ENCODE measurements around the gene PTPN12. TPM values are rescaled to one million over a fixed set of nuclear protein-coding genes. Genes with fewer than 3 reads are reported as not detected.
"Not testable (repeated sequence)": the region's sequence is repeated elsewhere in the genome, so short reads cannot be mapped to it uniquely, and the experiment has no call there.

PTPN12 gene
- total RNA-seq (34.9 TPM), polyA plus RNA-seq (ENCODE audit: insufficient read depth in 1 of 8, insufficient read length in 8 of 8, low replicate concordance in 1 of 8) (10 to 100 TPM; 44.9 to 61.3 (median 47.3) TPM)
- long read RNA-seq, donor 1, partial matches to known transcripts = 0 of 3 reads
- long read RNA-seq, donor 1, other reads (novel, unspliced or antisense) = 0 of 3 reads
- long read RNA-seq, donor 2 = 0 reads
- long read RNA-seq, donor 3, partial matches to known transcripts = 30 of 34 reads
- long read RNA-seq, donor 3, other reads (novel, unspliced or antisense) = 0 of 34 reads
- long read RNA-seq, donor 4 = 0 reads
- long read RNA-seq, donor 5, partial matches to known transcripts = 59 of 65 reads
- long read RNA-seq, donor 5, other reads (novel, unspliced or antisense) = 0 of 65 reads
- long read RNA-seq, donor 6, partial matches to known transcripts = 0 of 3 reads
- long read RNA-seq, donor 6, other reads (novel, unspliced or antisense) = 0 of 3 reads
- long read RNA-seq, donor 7, partial matches to known transcripts = 52 of 54 reads
- long read RNA-seq, donor 7, other reads (novel, unspliced or antisense) = 0 of 54 reads
- long read RNA-seq, donor 8, partial matches to known transcripts = 5 of 6 reads
- long read RNA-seq, donor 8, other reads (novel, unspliced or antisense) = 0 of 6 reads
- long read RNA-seq, donor 9, partial matches to known transcripts = 7 of 8 reads
- long read RNA-seq, donor 9, other reads (novel, unspliced or antisense) = 0 of 8 reads
- long read RNA-seq, donor 10, partial matches to known transcripts = 52 of 54 reads
- long read RNA-seq, donor 10, other reads (novel, unspliced or antisense) = 0 of 54 reads
- long read RNA-seq, donor 11, partial matches to known transcripts = 0 of 1 reads
- long read RNA-seq, donor 11, other reads (novel, unspliced or antisense) = 0 of 1 reads

DNA sequence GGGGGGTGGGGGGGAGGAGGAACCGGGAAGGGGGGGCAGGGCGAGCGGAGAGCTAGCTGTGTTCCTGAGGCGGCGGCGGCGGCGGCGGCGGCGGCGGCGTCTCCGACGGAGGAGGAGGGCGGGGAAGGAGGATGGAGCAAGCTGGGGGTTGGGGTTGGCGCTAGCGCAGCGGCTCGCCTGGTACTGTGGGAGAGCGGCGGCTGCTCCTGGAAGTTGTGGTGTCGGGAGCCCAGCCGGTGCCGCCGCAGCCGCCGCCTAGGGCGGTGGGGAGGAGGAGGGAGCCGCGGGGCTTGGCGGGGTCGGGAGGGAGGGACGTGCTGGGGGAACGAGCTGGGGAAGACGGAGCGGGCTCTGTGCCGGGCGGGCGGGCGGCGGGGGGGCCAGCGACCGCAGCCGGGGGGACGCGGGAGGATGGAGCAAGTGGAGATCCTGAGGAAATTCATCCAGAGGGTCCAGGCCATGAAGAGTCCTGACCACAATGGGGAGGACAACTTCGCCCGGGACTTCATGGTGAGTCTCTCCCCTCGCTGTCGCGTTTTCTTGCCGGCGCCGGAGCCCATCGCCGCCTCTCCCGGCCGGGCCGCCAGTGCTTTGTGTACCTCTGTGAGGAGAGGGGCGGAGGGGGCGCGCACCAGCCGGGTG lies at the start of gene PTPN12:
Gene PTPN12, plus strand, starts transcription at position 160 of the 642 bp plus-strand sequence. Its CDS starts 252 bp downstream, at position 412.
- DNase-seq = no peak
- peaks cover 10% of the 10 kb centered on the region for H3K4me1 ChIP-seq (ENCODE audit: control insufficient read depth, insufficient read depth, low read length)
- H3K9me3 ChIP-seq (replicated peaks; ENCODE audit: control insufficient read depth, low read depth, low read length) = no peaks in the 10 kb centered on the region
- H3K27me3 ChIP-seq (ENCODE audit: control insufficient read depth, insufficient read depth, low read length) = no peaks in the 10 kb centered on the region
- no peaks in the 10 kb centered on the region for H3K36me3 ChIP-seq (ENCODE audit: control insufficient read depth, insufficient read depth, low read length)
- peak within 1 kb of the TSS; percentile 98 for H3K27ac ChIP-seq (ENCODE audit: low read length)
- WGBS (ENCODE audit: insufficient coverage) = under 1% methylated on average over 42 of the region's 64 CpGs
- H3K4me3 ChIP-seq (ENCODE audit: low read length) = peak within 1 kb of the TSS; percentile 94

DNA sequence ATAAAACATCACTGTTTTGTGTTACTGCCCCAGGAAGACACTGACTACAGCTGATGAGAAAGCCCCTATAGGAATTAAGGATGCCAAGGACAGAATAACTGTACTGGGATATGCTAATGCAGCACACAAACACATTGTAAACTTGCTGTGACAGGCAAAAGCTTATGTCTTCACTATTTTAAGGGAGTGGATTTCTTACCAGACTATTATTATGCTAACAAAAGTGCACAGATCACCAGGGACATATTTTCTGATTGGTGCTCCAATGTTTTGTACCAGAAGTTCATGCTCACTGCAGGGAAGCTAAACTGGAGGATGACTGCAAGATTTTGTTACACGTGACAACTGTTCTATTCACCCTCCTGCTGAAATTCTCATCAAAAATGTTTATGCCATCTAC lies 48.1 kb upstream of the PTPN12 start:
- H3K9me3 ChIP-seq (replicated peaks; ENCODE audit: control insufficient read depth, low read depth, low read length) = peaks cover under 1% of the 10 kb centered on the region
- no peak overlapping the region for H3K27ac ChIP-seq (ENCODE audit: low read length)
- no peak overlapping the region for H3K4me3 ChIP-seq (ENCODE audit: low read length)
- no peaks in the 10 kb centered on the region for H3K27me3 ChIP-seq (ENCODE audit: control insufficient read depth, insufficient read depth, low read length)
- WGBS (ENCODE audit: insufficient coverage) = no CpG with 5 or more reads among the region's 1 CpG
- H3K4me1 ChIP-seq (ENCODE audit: control insufficient read depth, insufficient read depth, low read length) = no peaks in the 10 kb centered on the region
- no peaks in the 10 kb centered on the region for H3K36me3 ChIP-seq (ENCODE audit: control insufficient read depth, insufficient read depth, low read length)
- DNase-seq = peak; percentile 54

DNA sequence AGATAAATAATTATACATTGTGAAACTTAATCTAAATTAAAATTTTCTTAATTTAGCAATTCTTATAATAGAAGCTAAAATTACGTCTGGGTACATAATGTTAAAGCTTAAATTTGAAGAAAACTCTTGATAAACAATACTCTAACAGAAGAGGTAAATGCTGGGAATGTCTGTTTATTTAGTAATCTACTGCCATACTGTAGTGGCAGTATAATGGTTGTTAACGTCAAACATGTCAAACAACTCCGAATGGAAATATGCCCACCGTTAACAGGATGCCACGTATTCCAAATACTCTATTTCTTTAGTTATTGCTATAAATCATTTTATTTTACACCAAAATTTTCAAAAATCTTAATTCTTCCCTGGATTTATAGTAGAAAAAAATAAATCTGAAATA lies 40.0 kb upstream of the PTPN12 start:
- Histone ChIP-seq H3K9me3 (replicated peaks; ENCODE audit: control insufficient read depth, low read depth, low read length) (peaks cover 4% of the 10 kb centered on the region), H3K36me3 (ENCODE audit: control insufficient read depth, insufficient read depth, low read length) (no peaks in the 10 kb centered on the region), H3K27ac (ENCODE audit: low read length) (no peak overlapping the region), H3K4me1 (ENCODE audit: control insufficient read depth, insufficient read depth, low read length) (no peaks in the 10 kb centered on the region), H3K27me3 (ENCODE audit: control insufficient read depth, insufficient read depth, low read length) (no peaks in the 10 kb centered on the region), H3K4me3 (ENCODE audit: low read length) (no peak overlapping the region)
- no CpG with 5 or more reads among the region's 5 CpGs for WGBS (ENCODE audit: insufficient coverage)
- no peak for DNase-seq

DNA sequence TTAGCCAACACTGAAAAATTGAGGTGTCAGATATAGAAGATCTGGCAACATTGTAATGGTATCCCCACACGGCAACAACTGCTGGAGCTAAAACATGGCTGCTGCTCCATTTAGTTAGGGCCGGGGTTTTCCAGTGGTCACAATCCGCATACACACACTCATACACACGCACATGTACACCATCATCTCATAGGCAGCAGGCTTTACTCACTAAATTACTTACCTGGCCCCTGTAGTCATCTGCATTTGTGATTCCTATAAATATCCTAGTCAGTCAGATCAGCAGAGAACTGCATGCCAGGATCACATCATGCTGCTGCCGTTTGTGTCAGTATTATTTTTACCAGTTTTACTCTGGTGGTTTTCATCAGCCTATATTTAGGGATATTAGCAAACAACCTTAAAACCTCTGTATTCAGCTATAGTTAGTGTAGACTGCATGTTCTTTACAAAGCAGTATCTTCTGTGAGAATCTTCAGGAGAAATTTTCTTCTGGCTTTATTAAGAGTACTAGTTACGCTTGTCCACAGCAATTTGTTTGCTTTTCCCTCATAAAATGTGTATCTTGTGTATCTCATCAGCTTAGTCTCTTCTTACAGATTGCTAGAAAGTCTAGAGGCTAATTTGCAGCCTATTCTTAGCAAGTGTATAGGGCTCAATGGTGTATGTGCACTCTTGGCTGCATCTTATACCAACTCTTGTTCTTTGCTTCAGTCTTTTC lies 38.3 kb upstream of the PTPN12 start:
- 72% methylated on average over 4 of the region's 6 CpGs for WGBS (ENCODE audit: insufficient coverage)
- Histone ChIP-seq H3K4me1 (ENCODE audit: control insufficient read depth, insufficient read depth, low read length) (no peaks in the 10 kb centered on the region), H3K9me3 (replicated peaks; ENCODE audit: control insufficient read depth, low read depth, low read length) (peaks cover 4% of the 10 kb centered on the region), H3K27me3 (ENCODE audit: control insufficient read depth, insufficient read depth, low read length) (no peaks in the 10 kb centered on the region), H3K4me3 (ENCODE audit: low read length) (no peak overlapping the region), H3K36me3 (ENCODE audit: control insufficient read depth, insufficient read depth, low read length) (no peaks in the 10 kb centered on the region), H3K27ac (ENCODE audit: low read length) (no peak overlapping the region)
- DNase-seq = peak; percentile 6

DNA sequence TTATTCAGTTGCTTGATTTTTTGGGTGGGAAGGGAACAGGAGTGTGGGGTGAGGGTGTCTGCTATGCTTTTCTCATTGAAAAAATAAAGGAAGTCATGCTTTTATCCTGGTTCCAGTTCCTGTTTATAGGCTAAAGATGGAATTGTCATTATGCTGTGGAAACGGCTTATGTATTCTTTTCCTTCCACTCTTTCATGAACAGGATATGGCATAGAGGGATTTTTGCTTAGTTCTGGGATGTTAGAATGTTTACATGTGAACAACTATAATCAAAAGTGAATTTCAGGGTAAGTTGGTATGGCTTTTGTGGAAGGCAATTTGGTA lies 35.9 kb upstream of the PTPN12 start:
- H3K9me3 ChIP-seq (replicated peaks; ENCODE audit: control insufficient read depth, low read depth, low read length) = no peaks in the 10 kb centered on the region
- no CpG with 5 or more reads among the region's 1 CpG for WGBS (ENCODE audit: insufficient coverage)
- no peaks in the 10 kb centered on the region for H3K36me3 ChIP-seq (ENCODE audit: control insufficient read depth, insufficient read depth, low read length)
- no peak overlapping the region for H3K4me3 ChIP-seq (ENCODE audit: low read length)
- DNase-seq = peak; percentile 52
- H3K4me1 ChIP-seq (ENCODE audit: control insufficient read depth, insufficient read depth, low read length) = no peaks in the 10 kb centered on the region
- no peaks in the 10 kb centered on the region for H3K27me3 ChIP-seq (ENCODE audit: control insufficient read depth, insufficient read depth, low read length)
- H3K27ac ChIP-seq (ENCODE audit: low read length) = no peak overlapping the region

DNA sequence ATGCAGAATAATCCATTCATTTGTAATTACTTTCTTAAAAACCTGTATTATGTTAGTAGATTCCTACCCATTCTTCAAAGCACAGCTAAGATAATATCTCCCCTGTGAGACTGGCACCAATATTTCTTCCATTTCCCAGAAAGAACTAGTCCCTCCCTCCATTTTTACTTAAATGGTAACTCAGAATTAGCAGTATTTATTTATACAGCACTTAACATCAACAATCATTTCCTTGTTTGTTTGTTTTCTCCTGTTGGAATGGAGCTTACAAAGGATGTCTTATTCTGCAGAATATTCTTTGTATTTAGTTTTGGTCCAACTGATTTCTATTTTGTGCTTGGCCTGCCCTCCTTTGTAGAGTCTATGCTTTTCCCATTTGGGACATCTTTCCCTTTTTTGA lies 32.1 kb upstream of the PTPN12 start:
- H3K36me3 ChIP-seq (ENCODE audit: control insufficient read depth, insufficient read depth, low read length) = no peaks in the 10 kb centered on the region
- no peaks in the 10 kb centered on the region for H3K4me1 ChIP-seq (ENCODE audit: control insufficient read depth, insufficient read depth, low read length)
- no peaks in the 10 kb centered on the region for H3K9me3 ChIP-seq (replicated peaks; ENCODE audit: control insufficient read depth, low read depth, low read length)
- H3K27me3 ChIP-seq (ENCODE audit: control insufficient read depth, insufficient read depth, low read length) = no peaks in the 10 kb centered on the region
- no peak overlapping the region for H3K4me3 ChIP-seq (ENCODE audit: low read length)
- no peak for DNase-seq
- H3K27ac ChIP-seq (ENCODE audit: low read length) = no peak overlapping the region

DNA sequence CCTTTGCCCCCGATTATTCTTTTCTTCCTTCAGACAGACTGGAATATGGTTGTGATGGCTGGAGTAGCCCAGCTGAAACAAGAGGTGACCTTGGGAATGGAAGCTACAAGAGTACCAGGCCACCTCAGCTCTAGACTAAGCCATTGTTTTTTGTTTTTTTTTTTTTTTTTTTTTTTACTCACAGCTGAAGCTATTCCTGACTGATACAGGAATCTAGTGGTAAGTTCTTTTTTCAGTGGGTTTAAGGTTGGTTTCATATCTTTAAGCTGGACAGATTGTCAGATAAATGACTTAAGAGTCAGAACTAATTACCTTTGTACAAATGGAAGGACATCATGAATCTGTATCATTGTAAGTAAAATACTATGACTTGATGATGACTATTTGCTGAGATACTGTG lies 30.2 kb upstream of the PTPN12 start:
- H3K27me3 ChIP-seq (ENCODE audit: control insufficient read depth, insufficient read depth, low read length) = no peaks in the 10 kb centered on the region
- WGBS (ENCODE audit: insufficient coverage) = no CpG with 5 or more reads among the region's 1 CpG
- DNase-seq = no peak

DNA sequence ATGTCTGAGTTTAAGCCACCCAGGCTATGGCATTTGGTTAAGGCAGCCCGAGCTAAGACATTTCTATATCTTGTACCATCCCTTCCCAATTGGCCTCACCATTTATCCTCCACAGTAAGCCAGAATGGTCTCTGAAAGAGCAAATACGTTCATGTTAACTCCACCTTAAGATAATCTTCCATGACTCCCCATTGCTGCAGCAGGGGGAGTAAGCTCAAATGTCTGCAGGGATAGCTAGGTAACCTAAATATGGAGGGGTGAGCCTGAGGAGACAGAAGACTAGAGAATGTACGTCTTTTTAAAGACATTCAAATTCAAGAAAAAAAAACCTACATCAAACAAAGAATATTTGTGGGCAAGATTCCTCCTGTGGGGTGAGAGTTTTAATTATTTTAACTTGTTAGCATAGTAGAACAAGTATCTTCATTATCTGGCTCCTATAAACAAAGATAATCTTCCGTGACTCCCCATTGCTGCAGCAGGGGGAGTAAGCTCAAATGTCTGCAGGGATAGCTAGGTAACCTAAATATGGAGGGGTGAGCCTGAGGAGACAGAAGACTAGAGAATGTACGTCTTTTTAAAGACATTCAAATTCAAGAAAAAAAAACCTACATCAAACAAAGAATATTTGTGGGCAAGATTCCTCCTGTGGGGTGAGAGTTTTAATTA lies 24.0 kb upstream of the PTPN12 start:
- WGBS (ENCODE audit: insufficient coverage) = no CpG with 5 or more reads among the region's 5 CpGs
- H3K36me3 ChIP-seq (ENCODE audit: control insufficient read depth, insufficient read depth, low read length); H3K27ac ChIP-seq (ENCODE audit: low read length); H3K4me3 ChIP-seq (ENCODE audit: low read length); H3K27me3 ChIP-seq (ENCODE audit: control insufficient read depth, insufficient read depth, low read length); H3K9me3 ChIP-seq (replicated peaks; ENCODE audit: control insufficient read depth, low read depth, low read length); H3K4me1 ChIP-seq (ENCODE audit: control insufficient read depth, insufficient read depth, low read length); DNase-seq: not testable (repeated sequence)

More for the DNA sequence above, 30.2 kb upstream of the PTPN12 start:
- Histone ChIP-seq H3K4me3 (ENCODE audit: low read length) (no peak overlapping the region), H3K4me1 (ENCODE audit: control insufficient read depth, insufficient read depth, low read length) (no peaks in the 10 kb centered on the region), H3K9me3 (replicated peaks; ENCODE audit: control insufficient read depth, low read depth, low read length) (no peaks in the 10 kb centered on the region), H3K36me3 (ENCODE audit: control insufficient read depth, insufficient read depth, low read length) (no peaks in the 10 kb centered on the region), H3K27ac (ENCODE audit: low read length) (no peak overlapping the region)

DNA sequence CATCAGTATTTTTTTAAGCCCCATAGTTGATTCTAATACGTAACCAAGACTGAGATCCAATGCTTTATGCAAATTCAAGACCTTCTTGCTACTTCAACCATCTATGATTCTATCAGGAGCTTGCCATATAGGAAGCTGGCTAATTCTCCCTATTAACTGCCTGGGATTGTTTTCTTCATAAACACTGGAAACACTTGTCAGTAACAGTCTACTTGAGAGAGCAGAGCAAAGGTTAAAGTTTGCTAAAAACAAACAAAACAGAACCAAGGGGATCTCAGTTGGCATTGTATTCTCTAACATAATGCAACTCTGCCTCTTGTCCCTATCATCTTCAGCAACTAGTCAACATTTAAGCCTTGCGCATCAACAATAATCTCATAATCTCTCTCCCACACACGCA lies 21.0 kb upstream of the PTPN12 start:
- no peak overlapping the region for H3K4me3 ChIP-seq (ENCODE audit: low read length)
- no peaks in the 10 kb centered on the region for H3K36me3 ChIP-seq (ENCODE audit: control insufficient read depth, insufficient read depth, low read length)
- no peak overlapping the region for H3K27ac ChIP-seq (ENCODE audit: low read length)
- H3K4me1 ChIP-seq (ENCODE audit: control insufficient read depth, insufficient read depth, low read length) = no peaks in the 10 kb centered on the region
- H3K9me3 ChIP-seq (replicated peaks; ENCODE audit: control insufficient read depth, low read depth, low read length) = no peaks in the 10 kb centered on the region
- H3K27me3 ChIP-seq (ENCODE audit: control insufficient read depth, insufficient read depth, low read length) = no peaks in the 10 kb centered on the region
- WGBS (ENCODE audit: insufficient coverage) = 100% methylated on average over 1 of the region's 3 CpGs
- DNase-seq = no peak

All from muscle of leg (tissue), 16 donors.